GM18499 (cell line): Measurements from ENCODE around the gene SMYD2.

Experiments
- ATAC-seq: cut with Tn5 transposase; IDR thresholded peaks from one replicate; pipeline ENCODE4 v1.9.1; 2021; ENCODE audit warnings: moderate number of reproducible peaks; ENCODE audit not compliant: insufficient read depth, unreplicated experiment

The SMYD2 gene

GRCh38 chr1:214300149-214300780 lies 19.3 kb downstream of the SMYD2 start:
- no peak for ATAC-seq

GRCh38 chr1:214301526-214301925 lies 20.6 kb downstream of the SMYD2 start:
- no peak for ATAC-seq

- ATAC-seq, result no peak
Observed at GRCh38 chr1:214303141-214303930, 22.4 kb downstream of the SMYD2 start.

GRCh38 chr1:214305164-214305751 lies 24.3 kb downstream of the SMYD2 start:
- ATAC-seq, result no peak

- ATAC-seq, result no peak
Observed at GRCh38 chr1:214306269-214306668, 25.3 kb downstream of the SMYD2 start.

GRCh38 chr1:214310010-214310409 lies 29.1 kb downstream of the SMYD2 start:
- peak; percentile 50 for ATAC-seq

GRCh38 chr1:214310777-214311690 lies 30.1 kb downstream of the SMYD2 start:
- no peak for ATAC-seq

GRCh38 chr1:214312530-214313051 lies 31.6 kb downstream of the SMYD2 start:
- ATAC-seq, result no peak

- ATAC-seq, result no peak
Observed at GRCh38 chr1:214314178-214314843, 33.4 kb downstream of the SMYD2 start.

GRCh38 chr1:214316593-214316992 lies 35.6 kb downstream of the SMYD2 start:
- ATAC-seq, result no peak

GRCh38 chr1:214317300-214317699 lies 36.3 kb downstream of the SMYD2 start:
- no peak for ATAC-seq

- ATAC-seq, result no peak
Observed at GRCh38 chr1:214317734-214318133, 36.8 kb downstream of the SMYD2 start.

GRCh38 chr1:214318356-214318755 lies 37.4 kb downstream of the SMYD2 start:
- no peak for ATAC-seq

GRCh38 chr1:214318956-214319736 lies 38.2 kb downstream of the SMYD2 start:
- ATAC-seq, result no peak

- ATAC-seq, result no peak
Observed at GRCh38 chr1:214319938-214320337, 39.0 kb downstream of the SMYD2 start.

- peak; percentile 84 for ATAC-seq
Observed at GRCh38 chr1:214321705-214322453, 40.9 kb downstream of the SMYD2 start.

- no peak for ATAC-seq
Observed at GRCh38 chr1:214324896-214325800, 44.2 kb downstream of the SMYD2 start.
